ENCODE measurements around the gene PTH2. TPM values are rescaled to one million over a fixed set of nuclear protein-coding genes. Genes with fewer than 3 reads are reported as not detected.

The PTH2 gene
- total and polyA plus RNA-seq, 2 donors (not counting 1 experiment from before 2014, with no cell fraction given): not detected

- DNase-seq (ENCODE audit: low read depth in 2 of 2): no peak
- Histone ChIP-seq H2AFZ (ENCODE audit: low read length) (no peak overlapping the region), H3K9me3 (ENCODE audit: control insufficient read depth, insufficient read depth, low read depth, low read length) (no peaks in the 10 kb centered on the region), H3K36me3 (ENCODE audit: control insufficient read depth, insufficient read depth, low read length) (no peaks in the 10 kb centered on the region), H4K20me1 (ENCODE audit: control insufficient read depth, extremely low read depth, insufficient read depth, low read length) (no peaks in the 10 kb centered on the region), H3K79me2 (ENCODE audit: control insufficient read depth, insufficient read depth, low read length) (no peaks in the 10 kb centered on the region), H3K4me1 (ENCODE audit: control insufficient read depth, extremely low read depth, insufficient read depth, low read length) (no peaks in the 10 kb centered on the region), H3K4me3 (replicated peaks in 1 of 4; ENCODE audit: control extremely low read depth in 1 of 4, insufficient read depth in 1 of 4, low read depth in 3 of 4, low read length in 4 of 4) (no peak overlapping the region), H3K27ac (ENCODE audit: insufficient read depth, low read length) (no peak overlapping the region), H3K27me3 (ENCODE audit: control insufficient read depth, insufficient read depth, low read length) (peaks cover 10% of the 10 kb centered on the region), H3K9ac (ENCODE audit: insufficient read depth, low read length) (no peak overlapping the region), H3K4me2 (ENCODE audit: extremely low read depth, insufficient read depth, low read length) (no peak overlapping the region)
- TF ChIP-seq CTCF (conservative IDR thresholded peaks at IDR 0.05 in 1 of 2, IDR thresholded peaks at IDR 0.05 in 1 of 2; ENCODE audit: low read depth in 1 of 2, low read length in 2 of 2) (no peak), EZH2 (IDR thresholded peaks at IDR 0.05; ENCODE audit: low read length, missing control alignments) (no peak)
These were observed 24.3 kb downstream of the PTH2 start for GRCh38 chr19:49398931-49399330.

- no peak for TF ChIP-seq EZH2 (IDR thresholded peaks at IDR 0.05; ENCODE audit: low read length, missing control alignments)
- TF ChIP-seq CTCF (conservative IDR thresholded peaks at IDR 0.05 in 1 of 2, IDR thresholded peaks at IDR 0.05 in 1 of 2; ENCODE audit: low read depth in 1 of 2, low read length in 2 of 2): no peak
- Histone ChIP-seq H3K9ac (ENCODE audit: insufficient read depth, low read length) (no peak overlapping the region), H3K4me1 (ENCODE audit: control insufficient read depth, extremely low read depth, insufficient read depth, low read length) (no peaks in the 10 kb centered on the region), H3K36me3 (ENCODE audit: control insufficient read depth, insufficient read depth, low read length) (no peaks in the 10 kb centered on the region), H2AFZ (ENCODE audit: low read length) (no peak overlapping the region), H3K4me3 (replicated peaks in 1 of 4; ENCODE audit: control extremely low read depth in 1 of 4, insufficient read depth in 1 of 4, low read depth in 3 of 4, low read length in 4 of 4) (no peak overlapping the region), H4K20me1 (ENCODE audit: control insufficient read depth, extremely low read depth, insufficient read depth, low read length) (no peaks in the 10 kb centered on the region), H3K9me3 (ENCODE audit: control insufficient read depth, insufficient read depth, low read depth, low read length) (no peaks in the 10 kb centered on the region), H3K27ac (ENCODE audit: insufficient read depth, low read length) (no peak overlapping the region), H3K4me2 (ENCODE audit: extremely low read depth, insufficient read depth, low read length) (no peak overlapping the region), H3K27me3 (ENCODE audit: control insufficient read depth, insufficient read depth, low read length) (peaks cover 6% of the 10 kb centered on the region), H3K79me2 (ENCODE audit: control insufficient read depth, insufficient read depth, low read length) (no peaks in the 10 kb centered on the region)
- no peak for DNase-seq (ENCODE audit: low read depth in 2 of 2)
These were observed 25.1 kb downstream of the PTH2 start for GRCh38 chr19:49398001-49398615.

- no peak overlapping the region for H3K4me3 ChIP-seq (replicated peaks in 1 of 4; ENCODE audit: control extremely low read depth in 1 of 4, insufficient read depth in 1 of 4, low read depth in 3 of 4, low read length in 4 of 4)
- no peak overlapping the region for H3K27ac ChIP-seq (ENCODE audit: insufficient read depth, low read length)
- no peak overlapping the region for H3K9ac ChIP-seq (ENCODE audit: insufficient read depth, low read length)
- H3K4me2 ChIP-seq (ENCODE audit: extremely low read depth, insufficient read depth, low read length): no peak overlapping the region
- H3K79me2 ChIP-seq (ENCODE audit: control insufficient read depth, insufficient read depth, low read length): no peaks in the 10 kb centered on the region
- no peak overlapping the region for H2AFZ ChIP-seq (ENCODE audit: low read length)
- no peak for DNase-seq (ENCODE audit: low read depth in 2 of 2)
- TF ChIP-seq EZH2 (IDR thresholded peaks at IDR 0.05; ENCODE audit: low read length, missing control alignments) (no peak), CTCF (conservative IDR thresholded peaks at IDR 0.05 in 1 of 2, IDR thresholded peaks at IDR 0.05 in 1 of 2; ENCODE audit: low read depth in 1 of 2, low read length in 2 of 2) (no peak)
- no peaks in the 10 kb centered on the region for H4K20me1 ChIP-seq (ENCODE audit: control insufficient read depth, extremely low read depth, insufficient read depth, low read length)
- peaks cover 8% of the 10 kb centered on the region for H3K27me3 ChIP-seq (ENCODE audit: control insufficient read depth, insufficient read depth, low read length)
- H3K9me3 ChIP-seq (ENCODE audit: control insufficient read depth, insufficient read depth, low read depth, low read length): no peaks in the 10 kb centered on the region
- H3K4me1 ChIP-seq (ENCODE audit: control insufficient read depth, extremely low read depth, insufficient read depth, low read length): no peaks in the 10 kb centered on the region
- no peaks in the 10 kb centered on the region for H3K36me3 ChIP-seq (ENCODE audit: control insufficient read depth, insufficient read depth, low read length)
These were observed 26.3 kb downstream of the PTH2 start for GRCh38 chr19:49396738-49397505.
